GM12873 (cell line): Measurements from ENCODE around the gene TULP3.

Source experiments
- CTCF ChIP-seq: IDR thresholded peaks from 2 replicates; pipeline ENCODE4 v1.5.1; 2012; ENCODE audit warnings: low read depth, mild to moderate bottlenecking, moderate library complexity, low read length, control low read depth; ENCODE audit not compliant: insufficient read depth; ENCODE audit errors: missing control alignments

The TULP3 gene

GRCh38 chr12:2854669-2855453, 35.8 kb upstream of the TULP3 start:
- no peak for TF ChIP-seq CTCF

- no peak for TF ChIP-seq CTCF
Measured at GRCh38 chr12:2855546-2855945, 35.1 kb upstream of the TULP3 start.

- no peak for TF ChIP-seq CTCF
Measured at GRCh38 chr12:2856051-2856450, 34.6 kb upstream of the TULP3 start.

GRCh38 chr12:2857021-2857431, 33.7 kb upstream of the TULP3 start, which contains the start of gene TEX52:
Gene TEX52, minus strand, starts transcription at chr12:2857039. Its CDS starts 13 bp downstream, at chr12:2857026.
- TF ChIP-seq CTCF: no peak

GRCh38 chr12:2857576-2857975, 33.1 kb upstream of the TULP3 start:
- no peak for TF ChIP-seq CTCF

GRCh38 chr12:2858334-2858733, 32.4 kb upstream of the TULP3 start:
- no peak for TF ChIP-seq CTCF

- TF ChIP-seq CTCF: no peak
Measured at GRCh38 chr12:2858944-2859421, 31.7 kb upstream of the TULP3 start.
